ENCODE measurements around the gene C22orf15.

The C22orf15 gene

DNA sequence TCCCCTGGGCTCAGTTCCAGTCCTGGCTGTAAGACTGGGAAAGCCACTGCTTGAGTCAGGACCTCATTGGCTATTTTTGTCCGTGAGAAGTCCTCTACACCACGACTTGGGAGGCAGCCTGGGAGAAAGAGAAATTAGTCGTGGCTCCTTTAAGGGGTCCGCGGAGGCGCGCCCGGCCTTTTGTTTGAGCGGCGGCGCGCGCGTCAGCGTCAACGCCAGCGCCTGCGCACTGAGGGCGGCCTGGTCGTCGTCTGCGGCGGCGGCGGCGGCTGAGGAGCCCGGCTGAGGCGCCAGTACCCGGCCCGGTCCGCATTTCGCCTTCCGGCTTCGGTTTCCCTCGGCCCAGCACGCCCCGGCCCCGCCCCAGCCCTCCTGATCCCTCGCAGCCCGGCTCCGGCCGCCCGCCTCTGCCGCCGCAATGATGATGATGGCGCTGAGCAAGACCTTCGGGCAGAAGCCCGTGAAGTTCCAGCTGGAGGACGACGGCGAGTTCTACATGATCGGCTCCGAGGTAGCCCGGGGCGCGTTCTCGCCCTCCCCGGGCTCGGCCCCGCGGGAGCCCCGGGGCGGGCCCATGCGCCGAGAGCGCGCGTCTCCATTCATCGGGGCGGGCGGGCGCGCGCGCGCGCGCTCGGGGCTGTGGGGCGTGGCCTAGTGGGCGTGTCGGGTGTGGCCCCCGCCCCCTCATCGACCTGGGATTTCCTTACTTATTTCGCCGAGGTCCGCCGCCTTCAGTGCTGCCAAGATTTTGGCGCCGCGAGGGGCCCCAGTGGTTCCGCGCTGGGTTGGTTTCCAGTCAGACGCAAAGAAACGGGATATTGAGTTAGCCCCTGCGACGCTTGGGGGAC lies 24.2 kb downstream of the C22orf15 start, which contains the start of gene SMARCB1:
TSS of gene SMARCB1 (plus strand) at position 215 of the 848 bp plus-strand sequence. CDS start at position 419, 204 bp downstream.
- in situ Hi-C loops (cut with MboI; ENCODE audit: low sequenced_read_pairs), result no loop called here

- in situ Hi-C loops (cut with MboI; ENCODE audit: low sequenced_read_pairs), result no loop called here
Observed at GRCh38 chr22:23787600-23787896, 24.8 kb downstream of the C22orf15 start.

DNA sequence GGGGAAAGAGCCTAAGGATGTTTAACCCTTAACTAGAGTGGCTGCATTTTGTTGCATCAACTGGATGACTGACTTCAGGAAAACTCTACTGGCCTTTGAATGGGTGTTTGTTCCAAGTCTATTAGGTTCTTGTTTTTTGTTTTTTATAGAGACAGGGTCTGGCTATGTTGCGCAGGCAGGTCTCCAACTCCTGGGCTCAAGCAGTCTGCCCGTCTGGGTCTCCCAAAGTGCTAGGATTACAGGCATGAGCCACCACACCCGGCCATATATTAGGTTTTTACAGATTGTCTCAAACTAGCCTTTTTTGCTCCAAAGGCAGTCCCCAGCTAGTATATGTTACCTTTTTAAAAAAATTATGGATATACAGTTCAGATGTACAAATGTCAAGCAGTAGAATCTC lies 25.1 kb downstream of the C22orf15 start:
- in situ Hi-C loops (cut with MboI; ENCODE audit: low sequenced_read_pairs), result no loop called here

DNA sequence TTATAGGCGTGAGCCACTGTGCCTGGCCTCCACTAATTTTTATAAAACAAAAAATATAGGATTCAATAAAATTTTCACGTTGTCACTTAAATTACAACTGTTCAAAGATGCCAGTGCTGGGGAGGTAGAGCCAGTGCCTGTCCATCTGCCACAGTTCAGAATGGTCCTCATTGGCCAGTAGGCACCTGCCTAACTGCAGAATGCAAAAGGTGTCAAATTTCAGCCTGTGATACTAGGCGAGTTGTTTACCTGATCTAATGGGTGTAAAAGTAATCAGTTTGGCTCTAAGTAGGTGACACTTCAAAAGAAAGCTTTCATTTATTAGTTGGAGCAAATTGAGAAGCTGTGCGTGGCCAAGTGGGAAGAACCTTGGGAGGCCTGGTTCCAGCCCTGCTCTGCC lies 26.3 kb downstream of the C22orf15 start:
- in situ Hi-C loops (cut with MboI; ENCODE audit: low sequenced_read_pairs), result no loop called here

DNA sequence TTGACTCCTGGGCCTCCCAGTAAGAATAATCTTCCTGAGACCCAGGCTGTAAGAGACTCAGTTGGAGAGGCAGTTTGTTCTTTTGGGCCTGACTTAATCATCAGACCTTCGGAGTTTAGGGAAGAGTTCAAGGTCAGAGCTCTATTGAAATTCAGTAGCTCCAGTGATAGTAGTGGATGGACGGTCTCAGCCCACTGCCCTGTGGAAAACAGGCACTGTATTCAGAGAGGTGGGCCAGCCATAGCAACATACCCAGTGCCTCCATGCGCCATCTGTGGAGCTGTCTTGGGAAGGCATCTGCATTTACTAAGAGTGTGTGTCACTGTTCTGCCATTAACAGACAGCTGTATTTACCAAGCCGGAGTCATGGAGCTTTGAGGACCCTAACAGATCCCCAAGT lies 26.8 kb downstream of the C22orf15 start:
- in situ Hi-C loops (cut with MboI; ENCODE audit: low sequenced_read_pairs), result no loop called here

DNA sequence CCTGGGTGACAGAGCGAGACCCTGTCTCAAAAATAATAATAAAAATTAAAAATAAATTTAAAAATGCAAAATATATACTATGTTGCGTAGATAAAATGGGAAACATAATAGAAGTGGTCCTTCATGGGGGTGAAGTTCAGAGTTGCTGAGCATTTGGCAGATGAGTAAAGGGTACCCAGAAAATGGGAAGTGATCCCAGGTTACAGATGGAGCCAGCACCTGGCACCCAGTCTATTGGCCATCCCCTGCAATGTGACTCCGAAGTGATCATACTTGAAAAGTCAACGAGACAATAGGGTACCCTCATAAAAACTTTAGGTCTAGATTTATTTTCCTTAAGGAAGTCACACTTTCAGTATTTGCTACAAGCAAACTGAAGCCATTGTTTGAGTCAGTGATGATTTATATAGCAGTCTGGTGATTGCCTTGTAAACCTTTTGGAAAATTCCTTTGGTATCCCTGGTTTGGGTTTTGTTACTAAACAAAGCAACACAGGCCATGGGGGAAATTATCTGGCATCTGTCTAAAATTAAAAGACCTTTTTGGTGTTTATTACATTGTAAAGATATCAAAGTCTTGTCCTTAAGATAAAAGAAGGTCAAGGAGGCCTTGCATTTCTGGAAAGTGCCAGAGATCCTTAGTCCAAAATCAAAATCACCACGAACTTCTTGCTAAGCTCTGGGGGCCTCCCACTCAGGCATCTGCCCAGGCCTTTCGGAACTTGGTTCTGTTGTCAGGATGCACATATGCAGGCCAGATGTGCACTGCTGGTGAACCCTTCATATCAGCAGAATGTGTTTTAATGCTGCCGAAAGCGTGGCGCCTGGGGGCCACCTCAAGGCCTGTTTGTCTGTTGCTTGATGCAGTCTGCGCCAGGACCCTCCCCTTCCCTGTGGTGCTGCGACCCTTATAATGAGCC lies 28.3 kb downstream of the C22orf15 start:
- in situ Hi-C loops (cut with MboI; ENCODE audit: low sequenced_read_pairs), result no loop called here

DNA sequence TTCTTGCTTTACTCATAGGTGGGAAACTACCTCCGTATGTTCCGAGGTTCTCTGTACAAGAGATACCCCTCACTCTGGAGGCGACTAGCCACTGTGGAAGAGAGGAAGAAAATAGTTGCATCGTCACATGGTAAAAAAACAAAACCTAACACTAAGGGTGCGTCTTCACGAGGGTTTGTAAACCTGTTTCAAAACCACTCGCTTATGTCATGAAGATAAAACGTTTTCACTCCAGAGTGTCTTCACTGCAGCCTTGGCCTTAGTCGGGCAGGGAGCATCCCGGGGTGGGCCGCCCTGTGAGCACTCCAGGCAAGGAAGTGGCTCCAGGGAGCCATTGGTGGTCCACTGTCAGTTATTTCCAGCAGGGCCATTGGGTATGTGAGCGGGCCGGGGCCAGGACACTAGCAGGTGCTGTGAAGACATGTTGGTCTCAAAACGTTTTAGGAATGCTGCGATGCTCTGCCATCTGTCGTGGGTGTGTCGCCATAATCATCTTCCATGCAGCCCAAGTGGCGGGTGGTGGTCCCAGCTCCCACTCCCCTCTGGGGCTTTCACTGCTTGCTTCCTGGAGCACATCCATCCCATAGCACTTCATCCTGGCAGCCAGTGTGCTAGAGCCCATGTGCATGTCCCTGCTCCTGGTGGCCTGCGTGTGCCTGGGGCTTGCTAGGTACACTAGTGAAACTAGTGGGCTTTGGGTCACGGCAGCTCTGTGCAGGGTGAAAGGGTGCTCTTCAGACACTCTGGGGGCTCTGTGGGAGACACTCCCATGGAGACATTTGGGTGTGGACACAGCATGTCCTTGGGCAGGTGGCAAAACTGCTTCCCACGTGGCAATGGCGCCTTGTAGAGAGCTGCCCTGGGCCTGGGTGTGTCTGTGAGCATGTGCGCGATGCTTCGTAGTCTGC lies 29.2 kb downstream of the C22orf15 start:
- in situ Hi-C loops (cut with MboI; ENCODE audit: low sequenced_read_pairs), result no loop called here

- in situ Hi-C loops (cut with MboI; ENCODE audit: low sequenced_read_pairs), result no loop called here
Observed at GRCh38 chr22:23793326-23793725, 30.5 kb downstream of the C22orf15 start.

DNA sequence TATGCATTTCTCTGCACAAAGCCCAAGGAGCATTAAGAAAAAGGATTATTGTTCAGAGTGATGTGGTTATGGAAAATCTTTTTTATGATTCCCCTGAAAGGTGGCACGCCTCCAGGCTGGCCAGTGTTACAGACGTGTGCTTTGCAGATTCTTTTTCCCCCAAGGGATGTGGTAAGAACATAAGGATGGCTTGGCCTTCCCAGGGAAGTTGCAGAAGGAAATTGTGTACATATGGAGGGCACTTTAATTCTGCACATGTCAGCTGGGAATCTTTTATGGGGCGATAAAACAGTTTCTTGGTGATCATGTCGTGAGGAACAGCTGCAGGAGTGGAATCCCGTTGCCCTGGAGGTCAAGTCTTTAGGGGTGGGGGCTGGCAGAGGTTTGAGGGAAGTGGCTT lies 33.7 kb downstream of the C22orf15 start:
- in situ Hi-C loops (cut with MboI; ENCODE audit: low sequenced_read_pairs), result no loop called here

- in situ Hi-C loops (cut with MboI; ENCODE audit: low sequenced_read_pairs), result no loop called here
Observed at GRCh38 chr22:23800297-23801237, 37.8 kb downstream of the C22orf15 start.

DNA sequence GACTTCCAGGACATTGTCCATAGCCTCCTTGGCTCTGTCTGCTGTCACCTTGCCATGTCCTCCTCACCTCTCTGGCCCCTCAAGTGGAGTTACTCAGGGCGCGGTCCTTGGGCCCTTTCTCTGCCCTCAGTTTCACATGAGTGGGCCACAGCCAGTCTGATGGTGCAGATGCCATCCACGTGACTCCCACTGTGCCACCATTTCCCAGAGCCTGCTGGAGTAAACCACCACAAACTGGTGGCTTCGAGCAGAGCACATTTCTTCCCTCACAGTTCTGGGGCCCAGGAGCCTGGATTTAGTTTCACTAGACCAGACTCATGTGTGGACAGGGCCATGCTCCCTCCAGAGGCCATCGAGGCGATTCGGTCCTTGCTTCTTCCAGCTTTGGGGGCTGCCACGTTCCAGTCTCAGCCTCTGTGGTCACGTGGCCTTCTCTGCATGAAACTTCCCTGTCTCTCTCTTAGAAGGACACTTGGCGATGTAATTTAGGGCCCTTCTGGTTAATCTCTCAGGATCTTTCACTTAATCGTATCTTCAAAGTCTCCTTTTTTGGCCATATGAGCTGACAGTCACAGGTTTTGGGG lies 38.5 kb downstream of the C22orf15 start:
- in situ Hi-C loops (cut with MboI; ENCODE audit: low sequenced_read_pairs), result no loop called here

GRCh38 chr22:23801886-23802377 lies 39.1 kb downstream of the C22orf15 start:
- in situ Hi-C loops (cut with MboI; ENCODE audit: low sequenced_read_pairs), result no loop called here

DNA sequence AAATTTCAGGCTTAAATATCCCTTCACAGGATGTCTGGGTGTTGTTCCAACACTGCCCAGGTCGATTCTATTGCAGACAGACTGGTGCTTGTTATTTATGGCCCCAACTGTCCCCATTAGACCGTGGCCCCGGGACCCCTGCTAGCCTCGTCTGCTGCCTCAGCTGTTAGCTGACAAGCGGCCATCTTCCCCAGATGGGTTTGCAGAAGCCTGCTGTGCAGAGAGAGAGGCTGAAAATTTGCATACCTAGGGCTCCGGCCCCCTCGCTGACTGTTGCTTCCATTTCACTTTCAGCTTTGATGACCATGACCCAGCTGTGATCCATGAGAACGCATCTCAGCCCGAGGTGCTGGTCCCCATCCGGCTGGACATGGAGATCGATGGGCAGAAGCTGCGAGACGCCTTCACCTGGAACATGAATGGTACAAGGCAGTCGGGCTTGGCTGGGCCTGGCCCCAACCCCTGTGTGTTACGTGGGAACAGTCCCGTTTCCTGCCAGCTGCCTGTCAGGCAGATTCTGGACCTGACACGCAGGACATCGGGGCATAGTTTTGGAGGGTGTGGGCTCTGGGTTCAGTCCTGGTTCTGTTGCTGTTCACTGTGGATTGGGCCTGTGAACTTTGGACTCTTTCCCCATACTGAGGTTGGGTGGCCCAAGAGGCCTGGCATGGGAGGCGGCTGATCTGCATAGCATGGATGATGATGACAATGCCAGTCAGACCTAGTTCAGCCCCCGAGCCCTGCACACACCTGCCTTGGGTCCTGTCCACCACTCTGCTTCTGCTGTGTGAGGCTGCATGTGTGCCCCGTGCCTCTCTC lies 40.4 kb downstream of the C22orf15 start:
- in situ Hi-C loops (cut with MboI; ENCODE audit: low sequenced_read_pairs), result no loop called here

GRCh38 chr22:23804781-23805291 lies 42.0 kb downstream of the C22orf15 start:
- in situ Hi-C loops (cut with MboI; ENCODE audit: low sequenced_read_pairs), result no loop called here

DNA sequence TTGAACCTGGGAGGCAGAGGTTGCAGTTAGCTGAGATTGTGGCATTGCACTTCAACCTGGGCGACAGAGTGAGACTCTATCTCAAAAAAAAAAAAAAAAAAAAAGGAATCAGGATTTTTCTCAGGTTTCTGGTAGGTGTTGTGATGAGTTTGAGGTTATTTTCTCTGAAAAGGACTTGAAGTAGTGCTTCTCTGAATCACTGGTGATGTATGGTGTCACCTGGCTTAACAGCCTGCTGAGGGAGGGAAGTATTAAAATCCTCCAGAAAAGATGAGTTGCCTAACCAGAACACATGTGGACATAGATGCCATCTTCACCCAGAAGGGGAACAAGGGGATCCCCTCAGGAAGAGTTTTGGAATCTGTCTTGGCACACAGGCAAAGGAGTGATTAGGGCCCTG lies 44.0 kb downstream of the C22orf15 start:
- in situ Hi-C loops (cut with MboI; ENCODE audit: low sequenced_read_pairs), result no loop called here

DNA sequence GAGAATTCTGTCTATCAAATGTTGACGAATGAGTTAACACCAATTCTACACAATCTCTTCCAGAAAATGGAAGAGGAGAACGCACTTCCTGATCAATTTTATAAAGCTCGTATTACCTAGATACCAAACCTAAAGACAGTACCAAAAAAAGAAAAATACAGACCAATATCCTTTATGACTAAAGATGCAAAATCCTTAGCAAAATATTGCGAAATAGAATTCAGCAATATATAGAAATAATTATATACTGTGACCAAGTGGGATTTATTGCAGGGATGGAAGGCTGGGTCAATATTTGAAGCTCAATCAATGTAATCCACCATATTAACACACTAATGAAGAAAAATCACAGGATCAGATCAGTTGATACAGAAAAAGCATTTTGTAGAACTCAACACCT lies 49.6 kb downstream of the C22orf15 start:
- in situ Hi-C loops (cut with MboI; ENCODE audit: low sequenced_read_pairs), result no loop called here

Data from HL-60/S4 (cell line).